Mesenteric fat pad (tissue), 1 donor: ENCODE data around the gene INAFM1. TPM values are rescaled to one million over a fixed set of nuclear protein-coding genes. Genes with fewer than 3 reads are reported as not detected.
A peak's percentile ranks its signal among the peaks of the same experiment; 100 is the strongest.
"Not testable (repeated sequence)": the region's sequence is repeated elsewhere in the genome, so short reads cannot be mapped to it uniquely, and the experiment has no call there.

ENCODE experiments used
- DNase-seq: peaks from one replicate; pipeline ENCODE4 v3.0.0-alpha.2; 2020; ENCODE audit warnings: low spot score
- total RNA-seq: library from RNA; stranded (reverse); fragmentation: NEBNext Ultra II Directional; extraction: Animal tissue kit (Norgen Biotek cat#: 25700); gene quantifications from one replicate; pipeline ENCODE4 v1.2.1, GENCODE V29; 2021
- donor health status: DM: yes; HTN: yes; CAD: no.

The INAFM1 gene
- total RNA-seq, 1 donor from 2014 or later = 34.4 TPM

DNA sequence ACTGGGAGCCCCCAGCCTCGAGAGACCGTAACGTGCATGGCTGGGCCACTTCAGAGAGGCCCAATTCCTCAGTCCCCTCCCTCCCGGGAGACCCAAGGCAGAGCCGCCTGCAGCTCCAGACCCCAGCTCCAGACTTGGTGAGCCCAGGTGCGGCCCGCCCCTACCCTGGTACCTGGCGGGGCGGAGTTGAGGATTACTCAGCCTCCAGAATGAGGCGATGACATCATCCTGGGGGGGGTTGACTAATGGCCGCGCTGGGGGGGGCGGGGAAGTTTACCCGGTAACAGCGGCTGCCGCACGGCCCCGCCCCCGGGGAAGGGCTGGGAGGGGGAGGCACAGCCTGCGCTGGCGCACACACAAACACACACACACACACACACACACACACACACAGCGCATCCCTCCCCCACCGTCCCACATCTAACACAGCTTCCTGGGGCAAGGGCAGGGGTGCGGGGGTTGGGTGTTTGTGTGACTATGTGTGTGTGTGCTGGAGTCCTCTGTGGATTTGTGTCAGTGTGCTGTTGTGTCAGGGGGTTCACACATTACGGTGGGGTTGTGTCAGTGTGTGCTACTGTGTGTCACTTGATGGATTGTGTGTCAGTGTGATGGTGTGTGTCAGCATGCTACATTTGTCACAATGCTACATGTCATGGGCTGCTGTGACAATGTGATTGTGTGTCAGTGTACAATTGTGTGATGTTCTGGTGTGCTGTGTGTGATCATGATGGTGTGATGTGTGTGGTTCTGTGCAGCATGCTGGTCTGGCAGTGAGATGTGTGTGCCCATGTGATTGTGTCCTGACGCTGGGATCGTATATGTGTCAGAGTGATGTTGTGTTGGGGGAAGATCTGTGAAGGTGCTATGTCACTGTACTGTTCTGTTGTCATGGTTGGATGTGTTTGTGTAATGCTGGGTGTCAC lies 33.4 kb upstream of the INAFM1 start:
- DNase-seq = no peak

- DNase-seq = no peak
Observed at GRCh38 chr19:47241919-47242577, 32.6 kb upstream of the INAFM1 start.

DNA sequence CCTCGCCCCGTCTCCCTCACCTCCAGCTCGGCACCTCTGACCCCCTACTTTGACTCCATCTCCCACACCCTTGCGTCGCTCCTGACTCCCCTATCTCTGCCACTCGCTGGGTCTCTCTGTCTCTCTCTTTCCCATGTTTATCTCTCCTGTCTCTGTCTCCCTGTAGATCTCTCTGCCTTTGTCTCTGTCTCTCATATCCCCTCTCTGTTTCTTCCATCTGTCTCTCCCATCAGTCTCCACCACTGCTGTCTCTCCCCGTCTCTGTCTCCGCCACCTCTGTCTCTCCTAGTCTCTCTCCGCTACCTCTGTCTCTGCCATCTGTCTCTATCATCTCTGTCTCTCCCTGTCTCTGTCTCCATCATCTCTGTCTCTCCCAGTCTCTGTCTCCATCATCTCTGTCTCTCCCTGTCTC lies 31.3 kb upstream of the INAFM1 start:
- DNase-seq = no peak

- DNase-seq = peak; percentile 97
Observed at GRCh38 chr19:47243776-47244547, 30.7 kb upstream of the INAFM1 start.

DNA sequence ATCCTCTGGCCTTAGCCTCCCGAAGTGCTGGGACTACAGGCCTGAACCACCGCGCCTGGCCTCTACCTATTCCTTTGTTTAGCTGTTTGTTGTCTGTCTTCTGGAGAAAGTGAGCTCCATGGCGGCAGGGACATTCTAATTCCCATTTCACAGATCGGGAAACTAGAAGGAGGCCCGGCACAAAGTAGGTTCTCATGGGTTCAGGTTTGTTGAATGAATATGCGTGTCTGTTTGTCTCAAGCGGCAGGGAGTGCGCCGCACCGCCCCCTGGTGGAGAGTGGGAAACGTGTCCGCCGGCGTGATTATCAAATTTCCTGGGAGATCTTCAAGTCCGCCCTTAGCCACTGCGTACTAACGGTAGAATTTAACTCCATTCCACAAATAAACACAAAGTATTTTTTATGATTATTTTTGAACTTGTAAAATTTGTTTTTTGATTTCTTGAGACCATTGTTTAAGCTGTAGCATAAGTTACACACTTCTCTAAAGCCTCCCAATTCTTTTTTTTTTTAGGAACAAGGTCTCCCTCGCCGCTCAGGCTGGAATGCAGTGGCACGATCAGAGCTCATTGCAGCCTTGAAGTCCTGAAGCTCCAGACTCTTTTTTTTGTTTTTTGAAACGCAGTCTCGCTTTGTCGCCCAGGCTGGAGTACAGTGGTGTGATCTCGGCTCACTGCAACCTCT lies 27.2 kb upstream of the INAFM1 start:
- peak; percentile 94 for DNase-seq

GRCh38 chr19:47253016-47253415 lies 21.7 kb upstream of the INAFM1 start:
- not testable (repeated sequence) for DNase-seq

- no peak for DNase-seq
Observed at GRCh38 chr19:47253467-47253881, 21.2 kb upstream of the INAFM1 start.

- DNase-seq = no peak
Observed at GRCh38 chr19:47253970-47254369, 20.7 kb upstream of the INAFM1 start.

GRCh38 chr19:47255879-47256692 lies 18.6 kb upstream of the INAFM1 start, which contains the start of gene CCDC9:
TSS of gene CCDC9 (plus strand) at chr19:47256525. CDS start at chr19:47258401, 1,876 bp downstream.
- DNase-seq = peak; percentile 99

DNA sequence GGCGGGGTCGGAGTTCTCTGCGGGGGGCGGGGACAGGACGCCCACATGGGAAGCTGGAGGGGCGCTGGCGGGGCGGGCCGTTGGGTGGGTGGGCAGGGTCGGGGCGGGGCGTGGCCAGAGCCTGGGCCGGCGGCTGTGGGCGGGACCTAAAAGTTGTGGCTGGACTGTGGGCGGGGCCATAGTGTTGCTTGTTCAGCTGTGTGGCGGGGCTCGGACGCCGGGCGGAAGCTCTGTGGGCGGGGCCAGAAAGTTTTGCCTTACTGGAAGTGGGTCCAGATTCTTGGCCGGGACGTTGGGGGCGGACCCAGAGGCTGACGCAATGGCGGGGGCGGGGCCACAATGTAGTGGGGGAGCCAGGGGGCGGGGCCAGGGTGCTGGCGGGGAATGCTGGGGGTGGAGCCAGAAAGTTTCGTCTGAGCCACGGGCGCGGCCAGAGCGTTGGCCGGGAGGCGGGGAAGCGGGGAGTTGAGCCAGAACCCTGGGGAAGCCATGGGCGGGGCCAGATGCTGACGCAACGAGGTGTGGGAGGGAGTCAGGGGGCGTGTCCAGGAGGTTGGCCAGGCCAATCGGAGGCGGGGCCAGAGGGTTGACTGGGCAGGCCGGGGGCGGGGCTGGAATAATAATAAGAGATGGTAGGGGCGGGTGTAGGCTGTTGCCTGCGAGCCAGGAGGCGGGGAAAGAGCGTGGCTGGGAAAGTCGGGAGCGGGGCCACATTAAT lies 17.8 kb upstream of the INAFM1 start:
- DNase-seq = peak; percentile 100

DNA sequence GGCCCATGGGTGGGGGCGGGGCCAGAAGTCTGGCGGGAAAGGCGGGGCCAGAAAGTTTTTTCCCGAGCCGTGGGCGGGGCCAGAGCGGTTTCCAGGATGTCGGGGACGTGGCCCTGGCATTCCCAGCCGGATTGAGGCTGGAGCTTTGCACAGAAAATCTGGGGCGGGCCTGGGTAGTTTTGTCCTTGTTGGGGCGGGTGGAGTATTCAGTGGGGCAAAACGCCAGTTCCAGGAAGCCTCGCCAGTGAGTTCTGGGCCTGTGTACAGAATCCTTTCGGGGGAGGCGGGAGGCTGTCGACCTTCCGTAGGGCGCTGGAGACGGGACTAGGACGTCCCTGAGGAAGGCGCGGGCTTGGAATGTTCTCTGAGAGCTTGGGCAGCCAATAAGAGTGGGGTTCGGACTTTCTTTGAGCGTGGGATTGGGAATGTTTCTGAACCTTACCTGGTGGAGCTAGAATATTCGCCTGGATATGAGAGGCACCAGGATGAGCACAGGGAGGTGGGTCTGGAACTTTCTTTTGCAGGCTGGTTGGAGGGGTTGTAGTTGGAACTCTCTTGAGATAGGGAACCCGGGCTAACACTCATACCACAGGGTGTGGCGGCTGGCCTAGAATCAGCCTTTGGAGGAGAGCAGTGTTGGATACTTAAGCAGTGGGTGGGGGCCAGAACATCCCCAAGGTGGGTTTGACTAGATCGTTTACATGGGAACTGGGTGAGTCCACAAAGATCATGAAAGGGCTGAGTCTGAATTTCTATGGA lies 17.1 kb upstream of the INAFM1 start:
- no peak for DNase-seq

- DNase-seq = no peak
Observed at GRCh38 chr19:47258434-47258833, 16.3 kb upstream of the INAFM1 start.

GRCh38 chr19:47258895-47259555 lies 15.7 kb upstream of the INAFM1 start:
- no peak for DNase-seq

- DNase-seq = no peak
Observed at GRCh38 chr19:47260476-47260875, 14.2 kb upstream of the INAFM1 start.

DNA sequence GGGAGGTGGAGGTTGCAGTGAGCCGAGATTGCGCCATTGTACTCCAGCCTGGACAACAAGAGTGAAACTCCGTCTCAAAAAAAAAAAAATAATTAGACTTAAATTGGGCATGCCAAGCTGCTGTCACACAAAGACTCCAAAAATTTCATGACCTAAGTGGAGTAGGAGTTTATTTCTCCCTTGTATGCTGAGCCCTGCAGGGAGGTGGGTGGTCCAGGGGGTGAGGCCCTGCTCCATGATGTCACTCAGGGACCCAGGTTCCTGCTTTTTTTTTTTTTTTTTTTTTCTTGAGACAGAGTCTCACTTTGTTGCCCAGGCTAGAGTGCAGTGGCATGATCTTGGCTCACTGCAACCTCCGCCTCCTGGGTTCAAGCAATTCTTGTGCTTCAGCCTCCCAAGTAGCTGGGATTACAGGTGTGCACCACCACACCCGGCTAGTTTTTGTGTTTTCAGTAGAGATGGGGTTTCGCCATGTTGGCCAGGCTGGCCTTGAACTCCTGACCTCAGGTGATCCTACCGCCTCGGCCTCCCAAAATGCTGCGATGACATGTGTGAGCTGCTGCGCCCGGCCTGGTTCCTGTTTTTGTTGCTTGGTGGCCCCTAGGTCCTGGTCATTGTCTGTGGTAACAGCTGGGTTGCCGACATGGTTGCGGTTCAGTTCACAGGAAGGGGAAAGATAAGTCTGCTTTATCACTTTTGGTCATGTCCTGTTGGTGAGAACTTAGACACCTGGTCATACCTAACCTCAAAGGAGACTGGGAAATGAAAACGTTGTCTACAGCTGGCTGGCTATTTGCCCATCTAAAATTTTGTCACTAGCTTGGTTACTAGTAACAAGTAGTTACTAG lies 12.5 kb upstream of the INAFM1 start:
- not testable (repeated sequence) for DNase-seq

DNA sequence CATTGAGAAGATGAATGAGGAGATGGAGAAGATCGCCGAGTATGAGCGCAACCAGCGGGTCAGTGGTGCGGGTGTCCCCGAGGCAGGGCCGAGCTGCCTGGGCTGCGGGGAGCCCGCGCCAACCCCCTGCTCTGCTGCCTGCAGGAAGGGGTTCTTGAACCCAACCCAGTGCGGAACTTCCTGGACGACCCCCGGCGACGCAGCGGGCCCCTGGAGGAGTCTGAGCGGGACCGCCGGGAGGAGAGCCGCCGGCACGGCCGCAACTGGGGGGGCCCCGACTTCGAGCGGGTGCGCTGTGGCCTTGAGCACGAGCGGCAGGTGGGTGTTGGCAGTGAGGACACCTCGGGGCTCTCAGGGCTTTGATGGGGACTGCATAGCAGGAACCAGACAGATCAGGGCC lies 10.1 kb upstream of the INAFM1 start:
- DNase-seq = no peak

DNA sequence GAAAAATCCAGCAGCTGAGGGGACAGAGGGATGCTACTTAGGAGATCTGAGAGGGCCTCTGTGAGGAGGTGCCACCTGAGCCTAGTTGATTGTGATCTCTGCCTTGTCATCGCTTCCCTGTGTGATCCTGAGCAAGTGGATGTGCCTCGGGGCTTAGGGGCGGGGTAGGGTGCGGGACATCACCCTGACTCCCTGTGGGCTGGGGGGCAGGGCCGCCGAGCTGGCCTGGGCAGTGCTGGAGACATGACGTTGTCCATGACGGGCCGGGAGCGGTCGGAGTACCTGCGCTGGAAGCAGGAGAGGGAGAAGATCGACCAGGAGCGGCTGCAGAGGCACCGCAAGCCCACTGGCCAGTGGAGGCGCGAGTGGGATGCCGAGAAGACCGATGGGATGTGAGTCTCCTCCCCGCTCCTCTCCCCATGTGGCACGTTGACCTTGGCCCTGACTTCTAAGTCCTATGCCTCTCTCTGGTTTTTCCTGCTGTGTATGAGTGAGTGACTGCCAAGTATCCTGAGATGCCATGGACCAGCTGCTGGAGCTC lies 8.2 kb upstream of the INAFM1 start:
- DNase-seq = no peak
